Umbilical cord (tissue), 2 donors: ENCODE results near the gene HAUS7. TPM values are rescaled to one million over a fixed set of nuclear protein-coding genes. Genes with fewer than 3 reads are reported as not detected.
A peak's percentile ranks its signal among the peaks of the same experiment; 100 is the strongest.

ENCODE experiments used
- DNase-seq: peaks from one replicate; pipeline ENCODE4 v3.0.0-alpha.2; 2015; ENCODE audit warnings: low spot score
- total RNA-seq: library from RNA; depleted of rRNA; stranded (reverse); fragments of >200 nt; gene quantifications from one replicate; pipeline ENCODE4 v1.2.3, GENCODE V29; 2014; ENCODE audit warnings: low replicate concordance; ENCODE audit not compliant: insufficient read depth

Gene HAUS7
- total RNA-seq, 1 donor from 2014 or later, result 24.1 TPM

DNA sequence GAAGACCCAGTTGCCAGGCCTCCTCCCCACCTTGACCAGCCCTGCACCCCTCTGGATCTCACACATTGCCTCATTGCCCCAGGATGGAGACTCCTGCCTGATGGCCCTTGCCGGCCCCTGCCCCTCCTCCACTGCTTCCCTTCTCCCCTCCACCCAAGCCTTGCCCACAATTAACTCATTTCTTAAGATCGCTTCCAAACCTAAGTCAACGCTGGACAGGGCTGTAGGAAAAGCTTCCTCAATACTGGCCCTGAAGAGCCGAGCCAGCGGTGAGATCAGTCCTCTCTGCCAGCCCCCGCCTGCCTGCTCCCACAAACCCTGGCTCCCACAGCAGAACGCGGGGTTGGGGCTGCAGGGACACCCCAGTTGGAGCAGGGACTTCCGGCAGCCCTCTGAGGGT lies 7.5 kb upstream of the HAUS7 start:
- peak; percentile 40 for DNase-seq

DNA sequence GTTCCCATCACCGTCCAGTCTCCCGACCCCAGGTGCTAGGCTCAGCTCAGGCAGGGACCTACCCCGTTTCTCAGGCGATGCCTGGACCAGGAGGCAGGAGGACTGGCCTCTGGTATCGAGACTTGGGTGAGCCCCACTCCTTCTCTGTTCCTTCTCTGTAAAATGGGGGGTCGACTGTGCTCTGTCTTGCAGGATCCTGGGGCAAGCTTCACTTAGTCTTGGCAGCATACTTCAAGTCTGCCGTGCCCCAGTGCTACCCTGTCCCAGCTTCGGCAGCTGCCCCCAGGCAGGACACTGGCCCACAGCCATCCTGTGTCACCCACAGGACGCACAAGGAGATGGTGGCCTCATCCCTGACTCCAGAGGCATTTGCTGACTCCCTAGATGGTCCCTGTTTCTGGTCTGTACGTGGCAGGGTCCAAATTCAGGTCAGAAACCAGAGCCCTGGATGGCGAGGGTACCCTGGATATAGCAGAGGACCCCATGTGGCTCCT lies 7.0 kb upstream of the HAUS7 start:
- DNase-seq, result no peak

DNA sequence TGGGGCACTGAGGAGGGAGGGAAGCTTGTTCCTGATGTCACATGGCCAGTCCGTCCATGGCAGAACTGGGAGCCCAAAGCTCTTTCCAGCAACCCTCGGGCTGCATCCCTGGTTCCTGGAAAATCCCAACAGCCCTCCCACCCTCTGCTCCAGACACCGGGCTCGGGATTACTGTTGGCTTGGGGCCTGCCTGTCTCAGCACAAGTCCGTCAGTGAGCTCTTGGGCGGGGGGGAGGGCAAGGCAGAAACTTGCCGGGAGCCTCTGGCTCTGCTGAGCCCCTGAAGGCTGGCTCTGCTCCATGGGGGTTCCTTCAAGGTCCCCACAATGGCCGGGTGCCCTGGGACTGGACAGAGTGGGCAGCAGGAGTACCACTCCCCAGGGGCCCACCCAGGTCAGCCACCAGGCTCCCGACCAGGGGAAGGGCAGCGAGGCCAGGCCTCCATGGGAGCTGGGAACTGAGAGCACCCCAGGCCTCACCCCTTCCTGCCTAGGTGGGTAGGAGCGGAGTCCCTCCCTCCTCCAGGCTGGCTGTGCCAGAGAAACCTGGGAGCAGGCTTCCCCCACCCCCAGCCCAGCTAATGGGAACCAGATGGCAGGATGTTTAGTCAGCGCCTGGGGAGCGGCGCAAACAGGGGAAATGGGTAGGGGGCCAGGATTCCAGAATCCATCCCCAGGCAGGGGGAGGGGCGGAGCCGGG lies 6.4 kb upstream of the HAUS7 start:
- DNase-seq, result peak; percentile 85

DNA sequence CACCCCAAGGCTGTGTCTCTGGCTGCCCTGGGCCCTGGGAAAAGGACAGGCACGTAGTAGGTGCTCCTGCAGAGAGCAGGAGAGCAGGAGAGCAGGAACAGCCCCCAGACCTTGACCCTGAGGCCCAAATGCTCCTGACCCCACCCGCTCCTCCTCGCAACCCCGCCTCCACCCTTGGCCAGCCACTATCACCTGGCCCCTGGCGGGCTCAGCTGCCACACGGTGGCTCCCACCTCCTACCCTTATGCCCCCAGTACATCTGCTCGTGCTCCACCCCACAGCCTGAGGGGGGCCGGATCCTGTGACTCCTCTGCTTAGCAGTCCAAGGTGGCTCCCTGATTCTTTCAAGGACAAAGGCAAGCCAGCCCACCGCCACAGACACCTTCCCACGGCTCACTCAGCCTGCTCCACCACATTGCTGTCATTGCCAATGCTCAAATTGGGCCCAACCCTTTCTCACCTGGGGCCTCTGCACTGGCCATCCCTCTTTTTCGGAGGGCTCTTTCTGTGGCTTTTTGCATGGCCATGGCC lies 5.4 kb upstream of the HAUS7 start:
- no peak for DNase-seq

DNA sequence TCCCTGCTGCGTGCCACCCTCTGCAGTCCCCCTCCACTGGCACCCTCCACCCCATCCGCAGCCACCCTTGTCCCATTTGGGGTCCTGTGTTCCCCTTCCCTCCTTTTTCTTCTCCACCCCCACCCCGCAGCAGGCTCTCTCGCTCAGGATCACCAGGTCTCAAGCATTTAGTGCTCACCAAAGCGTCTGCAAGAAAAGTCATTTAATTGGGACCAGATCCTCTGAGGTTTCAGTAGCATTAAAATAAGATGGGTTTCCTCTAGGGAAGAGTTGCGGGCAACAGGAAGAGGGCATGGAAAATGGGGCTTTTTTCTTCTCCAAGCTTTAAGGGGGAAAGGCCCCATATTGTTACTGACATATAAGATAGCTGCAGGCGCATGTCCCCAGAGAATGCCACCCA lies 4.9 kb upstream of the HAUS7 start:
- DNase-seq, result no peak

DNA sequence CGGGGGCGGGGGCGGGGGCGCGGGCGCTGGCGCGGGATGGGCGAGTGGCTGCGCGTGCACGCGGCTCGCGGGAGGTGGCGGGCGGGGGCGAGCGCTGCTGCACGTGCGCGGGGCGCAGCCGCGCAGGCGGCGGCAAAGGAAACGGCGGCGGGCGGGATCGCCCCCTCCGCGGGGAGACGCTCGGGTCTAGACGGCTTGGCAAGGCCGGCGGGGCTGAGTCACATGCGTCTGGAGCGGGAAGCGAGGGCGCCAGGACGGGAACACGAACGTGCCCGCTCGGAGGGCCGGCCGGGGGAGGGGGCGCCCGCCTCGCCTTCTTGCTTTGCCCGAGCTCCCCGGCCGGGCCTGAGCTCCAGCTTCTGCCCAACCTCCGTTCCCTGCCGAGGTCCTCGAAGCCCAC lies 4.3 kb upstream of the HAUS7 start:
- DNase-seq, result peak; percentile 82

DNA sequence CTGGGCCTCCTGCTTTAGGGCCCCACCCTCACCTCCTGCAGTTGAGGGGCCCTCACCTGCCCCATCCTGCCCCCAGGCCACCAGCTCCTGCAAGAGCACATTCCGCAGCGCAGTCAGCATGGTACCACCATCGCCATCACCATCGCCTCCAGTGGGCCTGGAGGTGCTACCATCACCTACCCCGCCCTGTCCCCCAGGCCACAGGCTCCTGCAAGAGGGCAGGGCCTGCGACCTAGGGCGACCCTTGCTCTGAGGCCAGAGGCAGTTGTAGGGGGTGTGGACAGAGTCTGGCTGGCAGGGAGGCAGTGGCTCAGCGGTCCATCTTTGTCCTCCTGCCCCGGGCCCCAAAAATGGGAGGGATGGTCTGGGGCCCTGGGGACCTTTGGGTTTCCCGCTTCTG lies 3.9 kb upstream of the HAUS7 start:
- DNase-seq, result no peak

DNA sequence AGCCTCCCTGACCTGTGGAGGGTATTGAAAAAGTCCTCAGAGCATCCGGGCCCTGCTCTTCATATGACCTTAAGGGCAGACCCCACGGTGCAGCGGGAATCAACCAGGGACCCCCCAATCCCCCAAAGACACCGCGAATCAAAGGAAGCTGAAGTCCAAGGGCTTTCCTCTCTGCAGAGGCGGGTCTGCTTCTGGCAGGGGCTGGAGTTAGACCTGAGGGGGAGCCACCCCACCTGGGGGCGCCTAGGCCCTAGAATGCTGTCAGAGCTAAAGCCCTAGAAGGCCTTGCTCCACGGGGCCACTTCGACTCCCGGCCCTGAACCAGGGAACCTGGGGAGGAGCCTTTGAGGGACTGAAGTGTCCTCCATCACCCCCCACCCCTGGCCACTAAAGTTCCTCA lies 2.8 kb upstream of the HAUS7 start:
- DNase-seq, result no peak

DNA sequence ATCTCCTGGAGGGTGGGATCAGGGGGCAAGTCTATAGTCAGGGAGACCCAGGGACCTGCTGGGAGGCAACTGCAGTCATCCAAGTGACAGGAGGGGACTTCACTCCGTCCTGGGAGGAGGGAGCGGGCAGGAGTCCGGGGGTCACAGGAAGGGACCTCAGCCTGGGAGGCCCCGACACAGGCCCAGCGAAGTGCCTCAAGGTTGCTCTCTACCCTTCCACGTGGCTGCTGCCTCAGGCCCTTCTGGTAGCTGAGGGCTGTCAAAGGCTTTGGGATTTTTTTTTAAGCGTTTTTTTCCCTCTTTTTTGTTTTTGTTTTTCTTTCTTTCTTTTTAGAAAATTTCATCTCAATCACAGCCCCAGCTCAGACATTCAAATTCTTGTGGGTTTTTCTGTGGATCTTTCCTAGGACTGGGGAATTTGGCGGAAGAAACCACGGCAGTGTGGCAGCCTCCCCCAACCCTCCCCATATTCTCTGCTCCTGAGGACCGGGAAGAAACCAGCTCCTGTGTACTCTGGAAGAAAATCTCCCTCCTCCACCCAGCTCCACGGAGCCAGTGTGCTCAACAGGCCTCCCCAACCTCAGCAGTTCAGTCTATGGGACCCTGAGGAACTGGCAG lies 1.4 kb upstream of the HAUS7 start:
- peak; percentile 42 for DNase-seq

DNA sequence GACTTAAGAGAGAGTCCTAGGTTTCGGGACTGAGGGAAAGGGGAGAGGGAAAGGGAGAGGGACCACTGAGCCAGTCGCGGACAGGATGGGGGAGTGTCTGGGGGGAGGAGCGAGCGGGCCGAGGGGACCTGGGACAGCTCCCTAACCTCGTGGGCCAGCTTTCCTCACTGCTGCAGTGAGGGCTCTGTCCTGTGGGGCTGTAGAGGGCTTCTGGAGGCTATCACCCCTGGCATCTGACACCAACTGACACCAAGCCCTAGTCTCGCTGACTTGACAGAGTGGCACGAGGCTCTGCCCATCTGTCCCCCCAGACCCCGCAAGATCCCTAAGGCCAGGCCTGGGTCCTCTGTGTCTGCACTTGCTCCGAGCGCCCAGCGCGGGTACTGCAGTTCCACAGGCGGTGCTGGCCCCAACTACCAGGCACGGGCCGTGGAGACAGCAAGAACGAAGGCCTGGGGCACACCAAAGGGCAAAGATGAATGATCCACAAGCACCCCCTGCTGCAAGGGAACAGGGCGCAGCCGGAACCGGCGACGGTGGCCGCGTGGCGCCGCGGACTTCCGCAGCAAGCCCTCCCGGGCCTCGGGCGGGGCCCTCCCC lies 465 bp downstream of the HAUS7 start:
- no peak for DNase-seq

DNA sequence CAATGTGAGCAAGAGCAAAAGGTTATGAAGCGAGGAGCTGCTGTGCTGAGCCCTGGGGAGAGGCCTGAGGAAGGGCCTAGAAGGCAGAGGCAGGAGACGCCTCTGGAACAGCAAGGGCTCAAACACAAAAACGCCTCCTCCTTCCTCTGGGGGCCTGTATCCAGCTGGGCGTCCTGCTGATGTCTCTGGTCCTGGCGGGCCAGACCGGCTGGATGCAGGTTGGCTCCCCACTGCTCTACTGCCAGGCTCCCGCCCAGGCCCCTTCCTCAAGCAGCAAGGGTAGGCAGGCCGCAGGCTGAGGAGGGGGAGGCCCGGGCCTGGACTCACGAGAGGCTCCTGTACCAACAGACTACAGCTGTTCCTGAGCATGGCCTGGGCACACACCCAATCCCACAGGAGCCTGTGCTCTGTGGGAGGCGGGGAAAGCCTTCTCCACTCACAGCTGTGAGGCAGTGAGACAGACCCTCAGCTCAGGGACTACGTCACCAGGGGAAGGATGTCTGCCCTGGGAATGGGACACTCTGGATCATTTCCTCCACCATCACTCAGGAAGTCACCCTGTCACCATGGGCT lies 2.3 kb downstream of the HAUS7 start:
- no peak for DNase-seq

DNA sequence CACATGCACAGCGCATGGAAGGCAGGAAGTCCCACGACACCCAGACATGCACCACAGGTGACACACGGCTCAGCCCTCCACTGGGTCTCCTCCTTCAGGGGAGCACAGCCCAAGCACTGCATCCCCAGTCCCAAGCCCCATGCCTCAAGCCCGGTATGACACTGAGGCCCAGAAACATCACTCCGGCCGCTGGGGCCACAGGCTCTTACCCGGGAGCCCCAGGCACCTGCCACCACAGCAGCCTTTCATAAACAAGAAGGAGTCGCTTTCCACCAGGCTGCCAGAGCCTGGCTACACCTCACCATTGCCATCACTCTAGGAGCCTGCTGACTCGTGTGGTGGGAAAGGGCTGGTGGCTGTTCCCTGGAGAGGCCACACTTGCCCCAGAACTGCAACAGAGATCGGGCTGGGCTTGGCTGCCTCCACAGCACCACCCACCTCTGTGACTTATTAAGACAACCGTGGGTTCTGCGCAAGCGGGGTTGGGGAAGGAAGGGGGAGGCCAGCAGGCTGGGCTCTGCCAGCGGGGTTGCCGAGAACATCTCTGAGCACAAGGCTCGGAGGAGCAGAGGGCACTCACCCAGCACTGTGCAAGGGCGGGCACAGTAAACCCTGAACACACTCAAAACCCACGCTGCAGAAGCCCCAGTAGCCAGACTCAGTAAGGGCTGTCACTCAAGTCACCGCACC lies 4.5 kb downstream of the HAUS7 start:
- DNase-seq, result no peak

DNA sequence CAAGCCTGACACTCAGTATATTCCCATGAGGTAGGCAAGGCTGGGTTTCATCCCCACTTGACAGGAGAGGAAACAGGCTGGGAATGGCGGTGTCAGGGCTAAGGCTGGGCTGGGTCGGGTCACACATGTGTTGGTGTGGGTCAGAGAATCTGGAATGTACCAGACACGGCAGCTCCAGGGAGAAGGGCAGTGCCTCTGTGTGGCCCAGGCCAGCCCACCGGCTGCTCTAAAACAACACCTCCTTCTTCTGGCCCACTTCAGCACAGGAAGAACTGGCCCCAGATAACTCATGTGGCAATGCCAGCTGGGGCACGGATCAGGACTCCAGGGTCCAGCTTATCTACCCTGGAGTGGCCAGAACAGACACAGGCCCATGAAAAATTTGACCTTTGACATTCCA lies 6.3 kb downstream of the HAUS7 start:
- DNase-seq, result no peak

DNA sequence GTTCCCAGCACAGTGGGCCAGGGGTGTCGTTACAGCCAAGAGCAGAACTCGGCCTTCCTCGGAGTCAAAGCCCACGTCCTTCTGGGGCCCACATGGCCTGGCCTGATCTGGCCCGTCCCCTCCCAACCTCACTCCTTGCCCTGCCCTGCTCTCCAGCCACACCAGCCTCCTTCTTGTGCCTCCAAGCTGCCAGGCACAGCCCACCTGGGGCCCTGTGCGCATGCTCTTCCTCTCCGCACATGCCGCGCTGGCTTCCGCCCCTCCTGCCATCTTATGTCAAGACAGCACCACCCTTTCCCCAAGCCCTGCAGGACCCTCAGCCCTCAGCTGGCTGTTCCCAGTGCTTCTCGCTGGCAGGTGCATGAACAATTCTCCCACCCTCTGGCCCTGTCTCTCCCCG lies 6.8 kb downstream of the HAUS7 start:
- DNase-seq, result no peak

DNA sequence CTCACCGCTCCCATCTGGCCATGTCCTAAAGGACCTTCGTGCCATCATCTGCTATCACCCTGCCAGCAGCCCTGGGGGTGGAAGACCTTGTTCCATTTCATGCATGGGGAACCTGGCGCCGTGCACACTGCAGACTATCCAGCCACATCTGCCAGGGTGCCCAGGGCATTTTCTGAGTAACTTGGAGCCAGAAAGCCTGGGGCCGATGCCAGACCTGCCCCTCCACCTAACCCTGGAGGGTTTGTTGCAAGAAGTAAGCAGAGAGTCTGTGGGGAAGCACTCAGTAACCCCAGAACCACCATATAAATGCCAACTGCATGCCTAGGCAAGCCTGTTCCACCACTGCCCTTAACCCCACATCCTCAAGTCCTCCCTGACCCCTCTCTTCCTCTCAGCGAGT lies 7.3 kb downstream of the HAUS7 start:
- DNase-seq, result no peak

DNA sequence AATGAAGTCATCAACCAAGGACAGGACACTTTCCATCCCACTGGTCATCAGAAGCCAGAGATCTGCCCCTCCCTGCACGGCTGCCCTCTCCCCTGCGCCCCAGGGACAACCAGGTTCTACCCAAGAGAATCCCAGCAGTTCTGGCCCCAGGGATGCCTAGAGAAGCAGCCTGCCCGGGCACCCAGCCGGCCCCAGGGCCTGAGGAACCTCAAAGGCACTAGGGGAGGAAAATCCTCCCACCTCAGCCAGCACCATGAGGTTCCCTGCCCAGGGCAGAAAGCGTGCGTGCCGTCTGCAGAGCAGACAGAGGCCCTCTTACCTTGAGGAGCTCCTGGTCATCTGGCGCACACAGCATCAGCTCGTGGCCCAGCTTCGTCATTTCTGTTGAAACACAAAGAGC lies 8.1 kb downstream of the HAUS7 start:
- DNase-seq, result no peak

DNA sequence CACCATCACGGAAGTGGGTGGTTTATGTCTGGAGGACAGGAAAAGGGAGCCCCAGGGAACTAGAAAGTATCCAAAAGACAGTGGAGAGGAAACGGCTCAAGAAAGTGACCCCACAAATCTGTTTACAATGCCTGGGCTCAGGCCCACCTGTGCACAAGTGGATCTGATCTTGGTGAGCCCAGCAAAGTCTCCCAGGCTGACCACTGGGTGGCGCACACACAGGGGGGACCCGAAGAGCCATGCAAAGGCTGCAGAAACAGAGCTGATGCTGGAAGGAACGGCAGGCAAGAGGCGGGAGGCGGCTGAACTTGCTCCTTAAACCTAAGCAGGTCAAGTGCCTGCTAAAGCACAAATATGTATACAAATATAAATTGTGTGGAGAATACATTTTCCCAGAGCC lies 9.6 kb downstream of the HAUS7 start:
- peak; percentile 38 for DNase-seq

DNA sequence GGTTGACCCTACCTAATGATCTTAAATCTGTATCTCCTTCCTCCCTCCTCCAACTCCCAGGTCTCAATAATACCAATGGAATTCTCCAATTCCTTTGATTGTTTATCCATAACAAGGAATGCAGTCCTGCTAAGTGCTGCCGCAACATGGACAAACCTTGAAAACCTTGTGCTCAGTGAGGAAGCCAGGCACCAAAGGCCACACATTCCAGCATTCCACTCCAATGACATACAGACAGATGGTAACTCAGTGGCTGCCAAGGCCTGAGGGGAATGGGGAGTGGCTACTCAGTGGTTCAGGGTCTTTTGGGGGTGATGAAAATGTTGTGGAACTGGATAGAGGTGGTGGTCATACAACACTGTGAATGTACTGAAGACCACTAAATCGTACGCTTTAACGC lies 10.4 kb downstream of the HAUS7 start:
- DNase-seq, result peak; percentile 40

DNA sequence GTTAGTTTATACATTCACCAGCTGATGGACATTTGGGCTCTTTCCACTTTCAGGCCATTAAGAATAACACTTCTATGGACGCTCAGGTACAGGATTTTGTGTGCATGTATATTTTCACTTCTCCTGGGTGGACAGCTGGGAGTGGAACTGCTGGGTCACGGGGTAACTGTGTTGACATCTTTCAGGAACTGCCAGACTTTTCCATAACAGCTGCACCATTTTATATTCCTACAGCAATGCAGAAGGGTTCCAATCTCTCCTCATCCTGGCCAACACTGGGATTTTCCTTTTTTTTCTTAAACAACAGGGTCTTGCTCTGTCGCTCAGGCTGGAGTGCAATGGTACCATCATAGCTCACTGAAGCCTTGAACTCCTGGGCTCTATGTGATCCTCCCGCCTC lies 11.9 kb downstream of the HAUS7 start:
- DNase-seq, result no peak

DNA sequence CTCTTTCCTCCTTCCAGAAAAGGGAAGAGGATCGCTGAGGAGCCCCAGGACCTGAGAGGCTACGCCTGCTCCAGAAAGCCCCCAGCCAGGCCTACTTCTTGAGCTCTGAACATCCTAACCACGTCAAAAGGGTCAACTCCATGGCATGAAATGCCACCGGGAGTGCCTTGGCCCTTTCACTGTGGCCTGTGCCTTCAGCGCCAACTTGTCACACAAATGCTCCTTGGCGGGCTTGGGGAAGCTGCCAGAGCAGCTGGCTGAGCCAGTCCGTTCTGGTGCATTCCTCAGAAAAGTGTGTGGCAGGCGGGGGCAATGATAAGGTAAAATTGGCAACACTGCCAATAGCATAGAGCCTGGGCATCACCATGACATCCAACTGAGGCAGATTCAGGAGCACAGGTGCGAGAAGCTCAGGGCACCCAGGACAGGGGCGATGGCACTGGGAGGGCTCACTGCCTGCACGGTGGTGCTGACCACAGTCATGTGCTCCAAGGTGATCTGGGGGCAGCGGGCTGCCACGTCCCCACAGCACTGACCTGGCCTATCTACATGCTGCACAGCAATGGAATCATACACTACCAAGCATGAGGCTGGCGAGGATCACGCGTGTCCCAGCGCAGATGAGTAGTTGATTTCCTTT lies 12.4 kb downstream of the HAUS7 start:
- no peak for DNase-seq

DNA sequence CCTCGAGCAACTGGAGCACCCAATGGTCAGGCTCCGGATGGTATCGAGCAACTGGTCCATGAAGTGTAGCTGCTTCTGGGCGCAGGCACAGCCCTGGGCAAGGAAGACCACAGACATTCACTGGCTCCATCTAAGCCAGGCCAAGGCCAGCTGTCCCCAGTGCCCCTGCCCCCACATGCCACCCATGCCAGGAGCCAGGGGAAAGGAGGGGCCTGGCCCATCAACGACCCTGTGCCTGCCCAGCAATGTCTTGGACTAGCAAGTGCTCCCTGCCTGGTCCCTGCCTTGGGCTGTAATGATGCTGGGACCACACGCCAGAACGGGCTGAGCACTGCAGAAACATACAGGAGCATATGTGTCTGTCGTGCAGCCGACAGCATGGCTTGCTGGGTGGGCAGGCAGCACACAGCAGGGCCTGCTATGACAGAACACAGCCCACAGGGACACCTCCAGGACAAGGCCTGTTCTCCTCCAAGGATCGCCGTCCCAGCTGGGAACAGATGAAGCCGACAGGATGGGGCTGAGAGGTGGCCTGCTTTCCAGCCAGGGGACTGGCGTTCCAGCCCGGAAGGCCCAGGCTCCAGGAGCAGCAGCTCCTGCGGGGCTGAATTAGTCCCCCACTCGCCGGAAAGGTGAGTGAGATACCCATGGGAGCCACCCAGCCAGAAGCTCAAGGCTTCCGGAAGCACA lies 13.1 kb downstream of the HAUS7 start:
- no peak for DNase-seq
